ENCODE measurements around the gene NEU3.

DNA sequence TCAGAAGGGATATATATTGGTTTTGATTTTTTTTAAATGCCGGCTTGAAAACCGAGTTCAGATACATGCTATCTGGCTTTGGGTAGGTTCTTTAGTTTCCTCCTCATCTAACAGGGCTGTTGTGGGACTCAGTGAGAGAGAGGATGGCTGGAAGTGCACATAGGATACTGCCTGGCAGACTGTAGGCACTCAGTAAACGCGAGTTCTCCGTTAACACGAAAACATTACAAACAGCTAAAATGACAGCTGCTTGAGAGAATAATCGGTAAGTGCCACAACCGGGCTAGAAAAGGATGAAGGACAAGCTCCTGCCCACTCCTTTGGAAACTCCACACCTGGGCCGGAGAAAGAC is 40.2 kb upstream of the NEU3 start:
- TF ChIP-seq, protein P1, sequence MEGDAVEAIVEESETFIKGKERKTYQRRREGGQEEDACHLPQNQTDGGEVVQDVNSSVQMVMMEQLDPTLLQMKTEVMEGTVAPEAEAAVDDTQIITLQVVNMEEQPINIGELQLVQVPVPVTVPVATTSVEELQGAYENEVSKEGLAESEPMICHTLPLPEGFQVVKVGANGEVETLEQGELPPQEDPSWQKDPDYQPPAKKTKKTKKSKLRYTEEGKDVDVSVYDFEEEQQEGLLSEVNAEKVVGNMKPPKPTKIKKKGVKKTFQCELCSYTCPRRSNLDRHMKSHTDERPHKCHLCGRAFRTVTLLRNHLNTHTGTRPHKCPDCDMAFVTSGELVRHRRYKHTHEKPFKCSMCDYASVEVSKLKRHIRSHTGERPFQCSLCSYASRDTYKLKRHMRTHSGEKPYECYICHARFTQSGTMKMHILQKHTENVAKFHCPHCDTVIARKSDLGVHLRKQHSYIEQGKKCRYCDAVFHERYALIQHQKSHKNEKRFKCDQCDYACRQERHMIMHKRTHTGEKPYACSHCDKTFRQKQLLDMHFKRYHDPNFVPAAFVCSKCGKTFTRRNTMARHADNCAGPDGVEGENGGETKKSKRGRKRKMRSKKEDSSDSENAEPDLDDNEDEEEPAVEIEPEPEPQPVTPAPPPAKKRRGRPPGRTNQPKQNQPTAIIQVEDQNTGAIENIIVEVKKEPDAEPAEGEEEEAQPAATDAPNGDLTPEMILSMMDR (optimal IDR thresholded peaks at IDR 0.05 in 1 of 3, IDR thresholded peaks at IDR 0.05 in 1 of 3, conservative IDR thresholded peaks at IDR 0.05 in 1 of 3; ENCODE audit: extremely low read depth in 1 of 3, insufficient read depth in 2 of 3, low read length in 3 of 3): no peak
- TF ChIP-seq EZH2 (IDR thresholded peaks at IDR 0.05; ENCODE audit: low read length): no peak
